Measurements from ENCODE around the gene HPCAL1. TPM values are rescaled to one million over a fixed set of nuclear protein-coding genes. Genes with fewer than 3 reads are reported as not detected.
"Not testable (repeated sequence)": the region's sequence is repeated elsewhere in the genome, so short reads cannot be mapped to it uniquely, and the experiment has no call there.

HPCAL1 gene
- total and polyA plus RNA-seq, 3 experiments from 2014 or later = 44.1 to 96.3 (median 47.6) TPM

- CTCF ChIA-PET = no interaction called here
- no peaks in the 10 kb centered on the region for H3K36me3 Mint-ChIP-seq
- H3K27me3 ChIP-seq (ENCODE audit: insufficient read depth, low read length, poor library complexity, severe bottlenecking) = no peaks in the 10 kb centered on the region
- H3K4me1 ChIP-seq (ENCODE audit: insufficient read depth, low read length) = no peaks in the 10 kb centered on the region
- no peaks in the 10 kb centered on the region for H3K9me3 ChIP-seq (ENCODE audit: low read length)
- no peaks in the 10 kb centered on the region for H3K36me3 ChIP-seq (ENCODE audit: insufficient read depth, low read length)
- H3K9me3 Mint-ChIP-seq = no peaks in the 10 kb centered on the region
- peak in 1 of 5 donors; percentile 12 for DNase-seq
- no peak overlapping the region for H3K27ac ChIP-seq (ENCODE audit: low read depth, low read length)
- no peak overlapping the region for H3K4me3 Mint-ChIP-seq
- no peak overlapping the region for H3K4me3 ChIP-seq (ENCODE audit: low read length)
- H3K27me3 Mint-ChIP-seq = no peaks in the 10 kb centered on the region
- H3K27ac Mint-ChIP-seq = no peak overlapping the region
- POLR2A ChIA-PET = no interaction called here
- peaks cover 0 to 6% (median 0%) of the 10 kb centered on the region in 3 donors for H3K4me1 Mint-ChIP-seq
Measured at GRCh38 chr2:10257036-10257435, 45.7 kb upstream of the HPCAL1 start.

- peak in 1 of 5 donors; percentile 22 for DNase-seq
- Mint-ChIP-seq H3K9me3 (no peaks in the 10 kb centered on the region), H3K4me3 (no peak overlapping the region), H3K36me3 (no peaks in the 10 kb centered on the region), H3K27me3 (peaks cover 2% of the 10 kb centered on the region in 2 donors), H3K27ac (no peak overlapping the region), H3K4me1 (peaks cover 0 to 6% (median 0%) of the 10 kb centered on the region in 3 donors)
- Histone ChIP-seq H3K4me1 (ENCODE audit: insufficient read depth, low read length) (no peaks in the 10 kb centered on the region), H3K4me3 (ENCODE audit: low read length) (no peak overlapping the region), H3K27ac (ENCODE audit: low read depth, low read length) (no peak overlapping the region), H3K36me3 (ENCODE audit: insufficient read depth, low read length) (no peaks in the 10 kb centered on the region), H3K27me3 (ENCODE audit: insufficient read depth, low read length, poor library complexity, severe bottlenecking) (no peaks in the 10 kb centered on the region), H3K9me3 (ENCODE audit: low read length) (no peaks in the 10 kb centered on the region)
- POLR2A ChIA-PET = no interaction called here
- CTCF ChIA-PET = no interaction called here
Measured at GRCh38 chr2:10257500-10258147, 45.1 kb upstream of the HPCAL1 start.

GRCh38 chr2:10258326-10258725, 44.4 kb upstream of the HPCAL1 start:
- no peaks in the 10 kb centered on the region for H3K36me3 Mint-ChIP-seq
- no peaks in the 10 kb centered on the region for H3K36me3 ChIP-seq (ENCODE audit: insufficient read depth, low read length)
- peak overlapping the region in 1 of 8 donors; percentile 9 for H3K27ac Mint-ChIP-seq
- no peak overlapping the region for H3K27ac ChIP-seq (ENCODE audit: low read depth, low read length)
- no peaks in the 10 kb centered on the region for H3K9me3 ChIP-seq (ENCODE audit: low read length)
- no peaks in the 10 kb centered on the region for H3K4me1 ChIP-seq (ENCODE audit: insufficient read depth, low read length)
- DNase-seq = peak in 1 of 5 donors; percentile 3
- H3K27me3 ChIP-seq (ENCODE audit: insufficient read depth, low read length, poor library complexity, severe bottlenecking) = no peaks in the 10 kb centered on the region
- no peak overlapping the region for H3K4me3 Mint-ChIP-seq
- H3K9me3 Mint-ChIP-seq = no peaks in the 10 kb centered on the region
- POLR2A ChIA-PET = no interaction called here
- no peak overlapping the region for H3K4me3 ChIP-seq (ENCODE audit: low read length)
- H3K4me1 Mint-ChIP-seq = peaks cover 0 to 6% (median 0%) of the 10 kb centered on the region in 3 donors
- CTCF ChIA-PET = no interaction called here
- peaks cover 3% of the 10 kb centered on the region in 2 donors for H3K27me3 Mint-ChIP-seq

GRCh38 chr2:10258726-10259125, 44.0 kb upstream of the HPCAL1 start:
- no peaks in the 10 kb centered on the region for H3K9me3 Mint-ChIP-seq
- H3K36me3 Mint-ChIP-seq = no peaks in the 10 kb centered on the region
- Histone ChIP-seq H3K4me1 (ENCODE audit: insufficient read depth, low read length) (no peaks in the 10 kb centered on the region), H3K27me3 (ENCODE audit: insufficient read depth, low read length, poor library complexity, severe bottlenecking) (no peaks in the 10 kb centered on the region), H3K27ac (ENCODE audit: low read depth, low read length) (no peak overlapping the region), H3K36me3 (ENCODE audit: insufficient read depth, low read length) (no peaks in the 10 kb centered on the region), H3K9me3 (ENCODE audit: low read length) (no peaks in the 10 kb centered on the region), H3K4me3 (ENCODE audit: low read length) (no peak overlapping the region)
- no peak overlapping the region for H3K4me3 Mint-ChIP-seq
- H3K27ac Mint-ChIP-seq = peak overlapping the region in 3 of 8 donors; percentile 9 to 43 (median 38)
- H3K27me3 Mint-ChIP-seq = peaks cover 3% of the 10 kb centered on the region in 2 donors
- POLR2A ChIA-PET = no interaction called here
- DNase-seq = no peak
- peaks cover 0 to 6% (median 0%) of the 10 kb centered on the region in 3 donors for H3K4me1 Mint-ChIP-seq
- CTCF ChIA-PET = no interaction called here

GRCh38 chr2:10260130-10260529, 42.6 kb upstream of the HPCAL1 start:
- peak in 1 of 5 donors; percentile 1 for DNase-seq
- H3K9me3 Mint-ChIP-seq = no peaks in the 10 kb centered on the region
- H3K36me3 Mint-ChIP-seq = no peaks in the 10 kb centered on the region
- Histone ChIP-seq H3K4me1 (ENCODE audit: insufficient read depth, low read length) (no peaks in the 10 kb centered on the region), H3K4me3 (ENCODE audit: low read length) (no peak overlapping the region), H3K9me3 (ENCODE audit: low read length) (no peaks in the 10 kb centered on the region), H3K27me3 (ENCODE audit: insufficient read depth, low read length, poor library complexity, severe bottlenecking) (no peaks in the 10 kb centered on the region), H3K36me3 (ENCODE audit: insufficient read depth, low read length) (no peaks in the 10 kb centered on the region), H3K27ac (ENCODE audit: low read depth, low read length) (no peak overlapping the region)
- H3K4me3 Mint-ChIP-seq = no peak overlapping the region
- no peak overlapping the region for H3K27ac Mint-ChIP-seq
- peaks cover 0 to 6% (median 0%) of the 10 kb centered on the region in 3 donors for H3K4me1 Mint-ChIP-seq
- POLR2A ChIA-PET = no interaction called here
- CTCF ChIA-PET = no interaction called here
- peaks cover 3 to 5% of the 10 kb centered on the region in 2 donors for H3K27me3 Mint-ChIP-seq

GRCh38 chr2:10263526-10263925, 39.2 kb upstream of the HPCAL1 start:
- H3K4me1 Mint-ChIP-seq; H3K4me3 ChIP-seq (ENCODE audit: low read length); H3K27ac Mint-ChIP-seq; H3K36me3 ChIP-seq (ENCODE audit: insufficient read depth, low read length); POLR2A ChIA-PET; H3K4me3 Mint-ChIP-seq; H3K9me3 ChIP-seq (ENCODE audit: low read length); CTCF ChIA-PET; DNase-seq; H3K27me3 Mint-ChIP-seq; H3K4me1 ChIP-seq (ENCODE audit: insufficient read depth, low read length); H3K27ac ChIP-seq (ENCODE audit: low read depth, low read length); H3K36me3 Mint-ChIP-seq; H3K27me3 ChIP-seq (ENCODE audit: insufficient read depth, low read length, poor library complexity, severe bottlenecking); H3K9me3 Mint-ChIP-seq: not testable (repeated sequence)

GRCh38 chr2:10264506-10265328, 38.0 kb upstream of the HPCAL1 start:
- Histone ChIP-seq H3K4me3 (ENCODE audit: low read length) (no peak overlapping the region), H3K36me3 (ENCODE audit: insufficient read depth, low read length) (no peaks in the 10 kb centered on the region)
- no peaks in the 10 kb centered on the region for H3K9me3 Mint-ChIP-seq

More at GRCh38 chr2:10264506-10265328, 38.0 kb upstream of the HPCAL1 start:
- Histone ChIP-seq H3K9me3 (ENCODE audit: low read length) (no peaks in the 10 kb centered on the region), H3K27ac (ENCODE audit: low read depth, low read length) (no peak overlapping the region), H3K27me3 (ENCODE audit: insufficient read depth, low read length, poor library complexity, severe bottlenecking) (no peaks in the 10 kb centered on the region), H3K4me1 (ENCODE audit: insufficient read depth, low read length) (no peaks in the 10 kb centered on the region)
- CTCF ChIA-PET = interaction anchor here (1.6 to 4.6 kb wide), 2 partner anchors 145 to 170 kb away, joined by 7 to 32 read pairs; no protein-coding TSS in a partner anchor
- Mint-ChIP-seq H3K27ac (no peak overlapping the region), H3K36me3 (no peaks in the 10 kb centered on the region), H3K4me1 (no peaks in the 10 kb centered on the region), H3K27me3 (peaks cover 3 to 5% of the 10 kb centered on the region in 2 donors), H3K4me3 (no peak overlapping the region)
- POLR2A ChIA-PET = interaction anchor here (0.7 kb wide), 1 partner anchor 25 kb away, joined by 3 read pairs; no protein-coding TSS in a partner anchor
- DNase-seq = peak in 1 of 5 donors; percentile 34
